HepG2 (cell line): Measurements from ENCODE around the gene KLF5. TPM values are rescaled to one million over a fixed set of nuclear protein-coding genes. Genes with fewer than 3 reads are reported as not detected.

ENCODE experiments used
- ARNT2 ChIP-seq: sonication (generic); formaldehyde crosslinking; IDR thresholded peaks from 2 replicates; pipeline ENCODE4 v1.8.0; 2022; ENCODE audit warnings: mild to moderate bottlenecking, low read depth, missing genetic modification reagents, moderate library complexity
- ATF4 ChIP-seq, 2 experiments: fragments of 450-650 bp in 1 of 2; sonication (generic) in 1 of 2; formaldehyde crosslinking; IDR thresholded peaks; 2 replicates each; pipeline versions ENCODE4 v1.5.0 to v1.8.0; 2020 to 2022; ENCODE audit warnings: mild to moderate bottlenecking in 1 of 2, missing genetic modification reagents in 1 of 2
- DBP ChIP-seq: sonication (generic); formaldehyde crosslinking; IDR thresholded peaks from 2 replicates; pipeline ENCODE4 v1.4.0; 2020; ENCODE audit warnings: missing genetic modification reagents; ENCODE audit errors: not compliant biosample characterization
- FOXA1 ChIP-seq, 2 experiments: fragments of 450-650 bp in 1 of 2; sonication (generic) in 1 of 2; formaldehyde crosslinking in 1 of 2; IDR thresholded peaks; 2 replicates each; pipeline versions ENCODE4 v1.4.0 to v1.6.1; 2016 to 2020; ENCODE audit warnings: missing genetic modification reagents in 1 of 2
- HOXA7 ChIP-seq: sonication (generic); formaldehyde crosslinking; IDR thresholded peaks from 2 replicates; pipeline ENCODE4 v1.8.1; 2022; ENCODE audit warnings: mild to moderate bottlenecking, missing genetic modification reagents, moderate library complexity
- IRF9 ChIP-seq: sonication (generic); formaldehyde crosslinking; IDR thresholded peaks from 2 replicates; pipeline ENCODE4 v1.8.0; 2022; ENCODE audit warnings: missing genetic modification reagents, mild to moderate bottlenecking, borderline replicate concordance
- KLF15 ChIP-seq: sonication (generic); formaldehyde crosslinking; IDR thresholded peaks from 2 replicates; pipeline ENCODE4 v1.8.1; 2023; ENCODE audit warnings: borderline replicate concordance, mild to moderate bottlenecking, inconsistent platforms, missing genetic modification reagents, mixed read lengths
- MTF2 ChIP-seq: sonication (generic); formaldehyde crosslinking; IDR thresholded peaks from 2 replicates; pipeline ENCODE4 v1.5.0; 2020; ENCODE audit warnings: missing genetic modification reagents, borderline replicate concordance
- REST ChIP-seq, 2 experiments: IDR thresholded peaks; 2 replicates each; pipeline ENCODE4 v1.6.1; 2011 to 2012; ENCODE audit warnings: low read length in 2 of 2, borderline replicate concordance in 1 of 2, low read depth in 1 of 2, mild to moderate bottlenecking in 1 of 2, moderate library complexity in 1 of 2
- UBTF ChIP-seq: sonication (generic); formaldehyde crosslinking; IDR thresholded peaks from 2 replicates; pipeline ENCODE4 v1.4.0; 2020; ENCODE audit warnings: mild to moderate bottlenecking, missing genetic modification reagents
- ZBTB43 ChIP-seq: sonication (generic); formaldehyde crosslinking; conservative IDR thresholded peaks from 2 replicates; pipeline ENCODE4 v1.4.0; 2020; ENCODE audit warnings: missing genetic modification reagents
- ZGPAT ChIP-seq: IDR thresholded peaks from 2 replicates; pipeline ENCODE4 v1.6.1; 2016; ENCODE audit warnings: mild to moderate bottlenecking
- ZMYM4 ChIP-seq: sonication (generic); formaldehyde crosslinking; IDR thresholded peaks from 2 replicates; pipeline ENCODE4 v1.8.1; 2023; ENCODE audit warnings: mild to moderate bottlenecking, missing genetic modification reagents
- ZNF83 ChIP-seq: sonication (generic); formaldehyde crosslinking; IDR thresholded peaks from 2 replicates; pipeline ENCODE4 v1.4.0; 2020; ENCODE audit warnings: missing genetic modification reagents, mild to moderate bottlenecking, borderline replicate concordance
- polyA plus RNA-seq, 8 experiments: library from polyadenylated mRNA; depleted of rRNA in 3 of 8; stranded (reverse) in 7 of 8; unstranded in 1 of 8; fragments of >200 nt; fragmentation: Illumina TruSeq in 4 of 8; extraction: Trizol in 4 of 8; gene quantifications; 2 replicates each; pipeline versions ENCODE4 v1.2.1 to v1.2.3, GENCODE V29; 2011 to 2016; ENCODE audit warnings: low read depth in 4 of 8, missing spikeins in 1 of 8, mixed read lengths in 1 of 8; ENCODE audit not compliant: insufficient read depth in 1 of 8
- total RNA-seq, 5 experiments: library from RNA; depleted of rRNA; stranded (reverse); fragments of >200 nt; fragmentation: Illumina TruSeq; extraction: Trizol; gene quantifications; 2 replicates each; pipeline ENCODE4 v1.2.3, GENCODE V29; 2016; ENCODE audit warnings: low read depth in 1 of 5

KLF5 gene
- total and polyA plus RNA-seq, 2 of the 13 experiments (the other 11 are each of a cell fraction or from before 2014, with no cell fraction given) = 1.7 to 9.2 TPM

GRCh38 chr13:73058736-73059459 is at the start of gene KLF5 (continued):
- peak; percentile 79 for TF ChIP-seq ZGPAT (CRISPR knock-in tag)
- peak; percentile 85 for TF ChIP-seq ARNT2 (CRISPR knock-in tag)
- 0 out of 4 replicates have a peak, but pooled peaks of 1 of the 2 experiments have one; percentile 34 for TF ChIP-seq ATF4 (CRISPR knock-in tag; IDR thresholded peaks at IDR 0.05)
- peak; percentile 85 for TF ChIP-seq ZMYM4 (CRISPR knock-in tag)
- peak; percentile 45 for TF ChIP-seq DBP (CRISPR knock-in tag)
- TF ChIP-seq ZNF83 (CRISPR knock-in tag) = 0 out of 2 replicates have a peak, but pooled peaks have one; percentile 28
- no peak for TF ChIP-seq FOXA1 (IDR thresholded peaks at IDR 0.05)
- peak; percentile 91 for TF ChIP-seq FOXA1 (CRISPR knock-in tag; IDR thresholded peaks at IDR 0.05)
- peak; percentile 49 for TF ChIP-seq ZBTB43
- peak; percentile 86; the same call in 1 of the 2 replicates for TF ChIP-seq IRF9
- TF ChIP-seq UBTF = peak; percentile 75; the same call in 1 of the 2 replicates
- TF ChIP-seq MTF2 (CRISPR knock-in tag) = no peak
- no peak for TF ChIP-seq HOXA7 (CRISPR knock-in tag)
- 0 out of 2 replicates have a peak, but pooled peaks have one; percentile 51 for TF ChIP-seq KLF15 (CRISPR knock-in tag)
- no peak for TF ChIP-seq REST (IDR thresholded peaks at IDR 0.05; ENCODE audit: borderline replicate concordance in 1 of 2, low read depth in 1 of 2, low read length in 2 of 2)
